ENCODE measurements around the gene MYLK4.

DNA sequence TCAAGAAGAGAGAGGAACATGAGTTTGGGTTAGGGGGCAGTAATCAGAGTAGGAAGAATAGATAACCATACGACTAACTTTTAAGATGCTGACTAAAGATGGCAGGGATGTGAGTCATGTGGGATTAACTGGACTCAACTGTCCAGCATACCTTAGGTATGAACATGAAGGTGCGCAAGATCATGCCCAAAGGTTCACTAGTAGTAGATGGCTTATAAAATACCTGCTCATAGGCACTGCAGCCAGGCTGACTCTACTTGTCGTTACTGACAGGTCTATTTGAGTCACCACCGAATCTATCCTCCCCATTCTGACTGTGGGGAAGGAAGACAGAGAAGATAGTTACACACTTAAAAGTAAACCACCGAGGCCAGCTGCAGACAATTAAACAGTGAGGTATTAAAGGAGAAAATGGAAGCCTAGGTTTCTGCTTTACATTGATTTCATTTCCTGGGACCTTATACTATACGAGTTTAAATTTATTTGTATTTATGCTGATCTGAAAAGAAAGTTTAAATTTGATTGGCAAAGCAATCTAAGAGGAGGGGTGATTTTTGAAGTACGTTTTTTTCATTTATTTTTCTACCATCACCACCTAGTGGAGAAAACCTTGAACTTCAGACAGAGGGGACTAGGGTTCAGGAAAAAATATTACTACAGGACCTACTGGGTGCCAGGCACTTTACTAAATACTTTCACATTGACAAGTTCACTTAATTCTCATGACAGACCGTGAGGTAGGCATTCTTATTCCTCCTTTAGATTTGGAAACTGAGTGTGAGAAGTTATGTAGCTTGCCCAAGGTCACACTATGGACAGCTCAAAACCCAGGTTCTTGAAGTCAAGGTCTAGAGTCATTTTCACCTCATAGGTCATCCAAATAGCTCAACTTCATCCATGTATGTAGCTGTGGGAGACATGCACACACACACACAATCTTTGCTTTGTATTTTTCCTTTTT is 10.4 kb upstream of the MYLK4 start:
- TF ChIP-seq, protein P1, sequence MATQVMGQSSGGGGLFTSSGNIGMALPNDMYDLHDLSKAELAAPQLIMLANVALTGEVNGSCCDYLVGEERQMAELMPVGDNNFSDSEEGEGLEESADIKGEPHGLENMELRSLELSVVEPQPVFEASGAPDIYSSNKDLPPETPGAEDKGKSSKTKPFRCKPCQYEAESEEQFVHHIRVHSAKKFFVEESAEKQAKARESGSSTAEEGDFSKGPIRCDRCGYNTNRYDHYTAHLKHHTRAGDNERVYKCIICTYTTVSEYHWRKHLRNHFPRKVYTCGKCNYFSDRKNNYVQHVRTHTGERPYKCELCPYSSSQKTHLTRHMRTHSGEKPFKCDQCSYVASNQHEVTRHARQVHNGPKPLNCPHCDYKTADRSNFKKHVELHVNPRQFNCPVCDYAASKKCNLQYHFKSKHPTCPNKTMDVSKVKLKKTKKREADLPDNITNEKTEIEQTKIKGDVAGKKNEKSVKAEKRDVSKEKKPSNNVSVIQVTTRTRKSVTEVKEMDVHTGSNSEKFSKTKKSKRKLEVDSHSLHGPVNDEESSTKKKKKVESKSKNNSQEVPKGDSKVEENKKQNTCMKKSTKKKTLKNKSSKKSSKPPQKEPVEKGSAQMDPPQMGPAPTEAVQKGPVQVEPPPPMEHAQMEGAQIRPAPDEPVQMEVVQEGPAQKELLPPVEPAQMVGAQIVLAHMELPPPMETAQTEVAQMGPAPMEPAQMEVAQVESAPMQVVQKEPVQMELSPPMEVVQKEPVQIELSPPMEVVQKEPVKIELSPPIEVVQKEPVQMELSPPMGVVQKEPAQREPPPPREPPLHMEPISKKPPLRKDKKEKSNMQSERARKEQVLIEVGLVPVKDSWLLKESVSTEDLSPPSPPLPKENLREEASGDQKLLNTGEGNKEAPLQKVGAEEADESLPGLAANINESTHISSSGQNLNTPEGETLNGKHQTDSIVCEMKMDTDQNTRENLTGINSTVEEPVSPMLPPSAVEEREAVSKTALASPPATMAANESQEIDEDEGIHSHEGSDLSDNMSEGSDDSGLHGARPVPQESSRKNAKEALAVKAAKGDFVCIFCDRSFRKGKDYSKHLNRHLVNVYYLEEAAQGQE (IDR thresholded peaks at IDR 0.05; ENCODE audit: insufficient read depth in 1 of 2, low read depth in 2 of 2, low read length in 2 of 2), result no peak
- TF ChIP-seq TAF1 (IDR thresholded peaks at IDR 0.05; ENCODE audit: borderline replicate concordance, insufficient read depth, low read length), result no peak
- no peak for TF ChIP-seq POLR2AphosphoS5 (IDR thresholded peaks at IDR 0.05; ENCODE audit: low read depth, low read length)
- no peak for TF ChIP-seq FOXP2 (optimal IDR thresholded peaks at IDR 0.05; ENCODE audit: borderline replicate concordance, extremely low read depth, extremely low read length, insufficient read depth)

Measured in PFSK-1 (cell line).